HepG2 (cell line): ENCODE results near the gene VSIR. TPM values are rescaled to one million over a fixed set of nuclear protein-coding genes. Genes with fewer than 3 reads are reported as not detected.

Experiments
- CCDC6 ChIP-seq: sonication (generic); formaldehyde crosslinking; IDR thresholded peaks from 2 replicates; pipeline ENCODE4 v1.8.1; 2022; ENCODE audit warnings: mild to moderate bottlenecking, missing genetic modification reagents, moderate library complexity
- DBP ChIP-seq: sonication (generic); formaldehyde crosslinking; IDR thresholded peaks from 2 replicates; pipeline ENCODE4 v1.4.0; 2020; ENCODE audit warnings: missing genetic modification reagents; ENCODE audit errors: not compliant biosample characterization
- RERE ChIP-seq: IDR thresholded peaks from 2 replicates; pipeline ENCODE4 v1.6.1; 2016; ENCODE audit warnings: low read depth, missing genetic modification reagents, missing compliant biosample characterization
- TGIF2 ChIP-seq: IDR thresholded peaks from 2 replicates; pipeline ENCODE4 v1.6.1; 2016; ENCODE audit warnings: control low read depth, missing compliant biosample characterization
- ZNF598 ChIP-seq: sonication (generic); formaldehyde crosslinking; IDR thresholded peaks from 2 replicates; pipeline ENCODE4 v1.5.1; 2020; ENCODE audit warnings: mild to moderate bottlenecking, missing genetic modification reagents, borderline replicate concordance
- polyA plus RNA-seq, 8 experiments: library from polyadenylated mRNA; depleted of rRNA in 3 of 8; stranded (reverse) in 7 of 8; unstranded in 1 of 8; fragments of >200 nt; fragmentation: Illumina TruSeq in 4 of 8; extraction: Trizol in 4 of 8; gene quantifications; 2 replicates each; pipeline versions ENCODE4 v1.2.1 to v1.2.3, GENCODE V29; 2011 to 2016; ENCODE audit warnings: low read depth in 4 of 8, missing spikeins in 1 of 8, mixed read lengths in 1 of 8; ENCODE audit not compliant: insufficient read depth in 1 of 8
- total RNA-seq, 5 experiments: library from RNA; depleted of rRNA; stranded (reverse); fragments of >200 nt; fragmentation: Illumina TruSeq; extraction: Trizol; gene quantifications; 2 replicates each; pipeline ENCODE4 v1.2.3, GENCODE V29; 2016; ENCODE audit warnings: low read depth in 1 of 5
- TF ChIP-seq, protein P1 (sequence below): sonication (generic); formaldehyde crosslinking; IDR thresholded peaks from 2 replicates; pipeline ENCODE4 v1.4.0; 2020; ENCODE audit warnings: mild to moderate bottlenecking, missing genetic modification reagents

Gene VSIR
- total and polyA plus RNA-seq, 2 of the 13 experiments (the other 11 are each of a cell fraction or from before 2014, with no cell fraction given) = 0.44 to 3.2 TPM

GRCh38 chr10:71801361-71801760 lies 28.0 kb upstream of the VSIR start (continued):
- no peak for TF ChIP-seq RERE (CRISPR knock-in tag)
- no peak for TF ChIP-seq CCDC6 (CRISPR knock-in tag)
- no peak for TF ChIP-seq TGIF2 (CRISPR knock-in tag)
- TF ChIP-seq ZNF598 (CRISPR knock-in tag) = no peak
- TF ChIP-seq, protein P1, sequence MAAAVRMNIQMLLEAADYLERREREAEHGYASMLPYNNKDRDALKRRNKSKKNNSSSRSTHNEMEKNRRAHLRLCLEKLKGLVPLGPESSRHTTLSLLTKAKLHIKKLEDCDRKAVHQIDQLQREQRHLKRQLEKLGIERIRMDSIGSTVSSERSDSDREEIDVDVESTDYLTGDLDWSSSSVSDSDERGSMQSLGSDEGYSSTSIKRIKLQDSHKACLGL (CRISPR knock-in tag) = no peak
- no peak for TF ChIP-seq DBP
- TF ChIP-seq, all 625 proteins: peak for 0
